MM.1S (cell line): Measurements from ENCODE around the gene FUT4.

Experiments
- DNase-seq: peaks from one replicate; pipeline ENCODE4 v3.0.0-alpha.2; 2015
- H2AFZ ChIP-seq: fragments of 300-600 bp; sonication (generic); 2 replicates; pipeline ENCODE4 v1.6.0; 2016; ENCODE audit warnings: antibody characterized with exemption, low read length
- H3F3A ChIP-seq: fragments of 300-600 bp; sonication (generic); 2 replicates; pipeline ENCODE4 v1.6.1; 2016; ENCODE audit warnings: mild to moderate bottlenecking, antibody characterized with exemption, low read length, moderate library complexity, mixed read lengths; ENCODE audit not compliant: insufficient read depth
- H3K27ac ChIP-seq: fragments of 300-600 bp; sonication (generic); 2 replicates; pipeline ENCODE4 v1.5.1; 2016; ENCODE audit warnings: mild to moderate bottlenecking, low read length
- H3K27me3 ChIP-seq: fragments of 300-600 bp; sonication (generic); replicated peaks from 2 replicates; pipeline ENCODE4 v1.6.0; 2016; ENCODE audit warnings: low read length; ENCODE audit not compliant: insufficient read depth
- H3K36me3 ChIP-seq: fragments of 300-600 bp; sonication (generic); replicated peaks from 2 replicates; pipeline ENCODE4 v1.6.1; 2016; ENCODE audit warnings: mild to moderate bottlenecking, low read length, mixed read lengths; ENCODE audit not compliant: insufficient read depth
- H3K4me1 ChIP-seq: fragments of 300-600 bp; sonication (generic); 2 replicates; pipeline ENCODE4 v1.6.1; 2016; ENCODE audit warnings: low read length, mixed read lengths
- H3K4me2 ChIP-seq: fragments of 300-600 bp; sonication (generic); 2 replicates; pipeline ENCODE4 v1.6.0; 2016; ENCODE audit warnings: low read depth, low read length
- H3K4me3 ChIP-seq: fragments of 300-600 bp; sonication (generic); 2 replicates; pipeline ENCODE4 v1.5.1; 2016; ENCODE audit warnings: low read length, mixed read lengths
- H3K79me2 ChIP-seq: fragments of 300-600 bp; sonication (generic); 2 replicates; pipeline ENCODE4 v1.6.1; 2016; ENCODE audit warnings: mixed run types, low read length, mixed read lengths
- H3K9ac ChIP-seq: fragments of 300-600 bp; sonication (generic); 2 replicates; pipeline ENCODE4 v1.6.1; 2016; ENCODE audit warnings: low read length, mixed read lengths
- H3K9me2 ChIP-seq: fragments of 300-600 bp; sonication (generic); replicated peaks from 2 replicates; pipeline ENCODE4 v1.6.1; 2016; ENCODE audit warnings: mild to moderate bottlenecking, low read length, mixed read lengths; ENCODE audit not compliant: insufficient read depth
- H3K9me3 ChIP-seq: fragments of 300-600 bp; sonication (generic); replicated peaks from 2 replicates; pipeline ENCODE4 v1.6.1; 2016; ENCODE audit warnings: mild to moderate bottlenecking, low read length, mixed read lengths; ENCODE audit not compliant: insufficient read depth
- H4K20me1 ChIP-seq: fragments of 300-600 bp; sonication (generic); 2 replicates; pipeline ENCODE4 v1.6.1; 2016; ENCODE audit warnings: mild to moderate bottlenecking, low read length, moderate library complexity, mixed read lengths; ENCODE audit not compliant: insufficient read depth
- EZH2 ChIP-seq: fragments of 300-600 bp; sonication (generic); optimal IDR thresholded peaks from 2 replicates; pipeline ENCODE3; 2017; ENCODE audit warnings: low read depth, mild to moderate bottlenecking, antibody characterized with exemption, low read length, mixed read lengths
- EZH2phosphoT487 ChIP-seq: fragments of 300-600 bp; sonication (generic); IDR thresholded peaks from 2 replicates; pipeline ENCODE4 v1.6.1; 2018; ENCODE audit warnings: antibody characterized with exemption, low read length
- TF ChIP-seq, protein P1 (sequence below): fragments of 300-600 bp; sonication (generic); IDR thresholded peaks from 2 replicates; pipeline ENCODE4 v1.5.1; 2016; ENCODE audit warnings: antibody characterized with exemption, low read length, mixed read lengths

FUT4 gene, protein sequence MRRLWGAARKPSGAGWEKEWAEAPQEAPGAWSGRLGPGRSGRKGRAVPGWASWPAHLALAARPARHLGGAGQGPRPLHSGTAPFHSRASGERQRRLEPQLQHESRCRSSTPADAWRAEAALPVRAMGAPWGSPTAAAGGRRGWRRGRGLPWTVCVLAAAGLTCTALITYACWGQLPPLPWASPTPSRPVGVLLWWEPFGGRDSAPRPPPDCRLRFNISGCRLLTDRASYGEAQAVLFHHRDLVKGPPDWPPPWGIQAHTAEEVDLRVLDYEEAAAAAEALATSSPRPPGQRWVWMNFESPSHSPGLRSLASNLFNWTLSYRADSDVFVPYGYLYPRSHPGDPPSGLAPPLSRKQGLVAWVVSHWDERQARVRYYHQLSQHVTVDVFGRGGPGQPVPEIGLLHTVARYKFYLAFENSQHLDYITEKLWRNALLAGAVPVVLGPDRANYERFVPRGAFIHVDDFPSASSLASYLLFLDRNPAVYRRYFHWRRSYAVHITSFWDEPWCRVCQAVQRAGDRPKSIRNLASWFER

DNA sequence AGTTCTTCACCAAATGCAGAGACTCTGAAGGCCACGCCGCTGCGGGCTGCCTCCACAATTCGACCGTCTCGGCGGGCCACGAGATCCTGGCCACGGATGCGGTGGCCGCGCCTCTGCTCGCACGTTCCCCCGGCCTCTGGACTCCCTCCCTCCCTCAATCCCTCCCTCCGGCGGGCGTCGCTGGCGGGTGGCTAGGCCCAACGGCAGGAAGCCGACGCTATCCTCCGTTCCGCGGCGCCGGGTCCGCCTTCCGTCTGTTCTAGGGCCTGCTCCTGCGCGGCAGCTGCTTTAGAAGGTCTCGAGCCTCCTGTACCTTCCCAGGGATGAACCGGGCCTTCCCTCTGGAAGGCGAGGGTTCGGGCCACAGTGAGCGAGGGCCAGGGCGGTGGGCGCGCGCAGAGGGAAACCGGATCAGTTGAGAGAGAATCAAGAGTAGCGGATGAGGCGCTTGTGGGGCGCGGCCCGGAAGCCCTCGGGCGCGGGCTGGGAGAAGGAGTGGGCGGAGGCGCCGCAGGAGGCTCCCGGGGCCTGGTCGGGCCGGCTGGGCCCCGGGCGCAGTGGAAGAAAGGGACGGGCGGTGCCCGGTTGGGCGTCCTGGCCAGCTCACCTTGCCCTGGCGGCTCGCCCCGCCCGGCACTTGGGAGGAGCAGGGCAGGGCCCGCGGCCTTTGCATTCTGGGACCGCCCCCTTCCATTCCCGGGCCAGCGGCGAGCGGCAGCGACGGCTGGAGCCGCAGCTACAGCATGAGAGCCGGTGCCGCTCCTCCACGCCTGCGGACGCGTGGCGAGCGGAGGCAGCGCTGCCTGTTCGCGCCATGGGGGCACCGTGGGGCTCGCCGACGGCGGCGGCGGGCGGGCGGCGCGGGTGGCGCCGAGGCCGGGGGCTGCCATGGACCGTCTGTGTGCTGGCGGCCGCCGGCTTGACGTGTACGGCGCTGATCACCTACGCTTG is at the start of gene FUT4:
Gene FUT4, plus strand, starts transcription at position 227 of the 951 bp plus-strand sequence. Its CDS starts 213 bp downstream, at position 440.
- Histone ChIP-seq H3K27me3 (no peaks in the 10 kb centered on the region), H3K9ac (peak within 1 kb of the TSS; percentile 91), H3K9me2 (no peaks in the 10 kb centered on the region), H3K4me1 (0 out of 2 replicates have a peak, but pooled peaks cover 4% of the 10 kb centered on the region), H3K36me3 (no peaks in the 10 kb centered on the region), H3F3A (peaks cover 10% of the 10 kb centered on the region), H2AFZ (peak within 1 kb of the TSS; percentile 99), H4K20me1 (no peaks in the 10 kb centered on the region), H3K4me3 (peak within 1 kb of the TSS; percentile 73), H3K4me2 (peak within 1 kb of the TSS; percentile 82), H3K27ac (peak within 1 kb of the TSS; percentile 92), H3K9me3 (no peaks in the 10 kb centered on the region), H3K79me2 (no peaks in the 10 kb centered on the region)
- peak; percentile 85 for DNase-seq
- TF ChIP-seq, protein P1, sequence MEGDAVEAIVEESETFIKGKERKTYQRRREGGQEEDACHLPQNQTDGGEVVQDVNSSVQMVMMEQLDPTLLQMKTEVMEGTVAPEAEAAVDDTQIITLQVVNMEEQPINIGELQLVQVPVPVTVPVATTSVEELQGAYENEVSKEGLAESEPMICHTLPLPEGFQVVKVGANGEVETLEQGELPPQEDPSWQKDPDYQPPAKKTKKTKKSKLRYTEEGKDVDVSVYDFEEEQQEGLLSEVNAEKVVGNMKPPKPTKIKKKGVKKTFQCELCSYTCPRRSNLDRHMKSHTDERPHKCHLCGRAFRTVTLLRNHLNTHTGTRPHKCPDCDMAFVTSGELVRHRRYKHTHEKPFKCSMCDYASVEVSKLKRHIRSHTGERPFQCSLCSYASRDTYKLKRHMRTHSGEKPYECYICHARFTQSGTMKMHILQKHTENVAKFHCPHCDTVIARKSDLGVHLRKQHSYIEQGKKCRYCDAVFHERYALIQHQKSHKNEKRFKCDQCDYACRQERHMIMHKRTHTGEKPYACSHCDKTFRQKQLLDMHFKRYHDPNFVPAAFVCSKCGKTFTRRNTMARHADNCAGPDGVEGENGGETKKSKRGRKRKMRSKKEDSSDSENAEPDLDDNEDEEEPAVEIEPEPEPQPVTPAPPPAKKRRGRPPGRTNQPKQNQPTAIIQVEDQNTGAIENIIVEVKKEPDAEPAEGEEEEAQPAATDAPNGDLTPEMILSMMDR: no peak
- TF ChIP-seq EZH2phosphoT487 (no peak), EZH2 (no peak)

DNA sequence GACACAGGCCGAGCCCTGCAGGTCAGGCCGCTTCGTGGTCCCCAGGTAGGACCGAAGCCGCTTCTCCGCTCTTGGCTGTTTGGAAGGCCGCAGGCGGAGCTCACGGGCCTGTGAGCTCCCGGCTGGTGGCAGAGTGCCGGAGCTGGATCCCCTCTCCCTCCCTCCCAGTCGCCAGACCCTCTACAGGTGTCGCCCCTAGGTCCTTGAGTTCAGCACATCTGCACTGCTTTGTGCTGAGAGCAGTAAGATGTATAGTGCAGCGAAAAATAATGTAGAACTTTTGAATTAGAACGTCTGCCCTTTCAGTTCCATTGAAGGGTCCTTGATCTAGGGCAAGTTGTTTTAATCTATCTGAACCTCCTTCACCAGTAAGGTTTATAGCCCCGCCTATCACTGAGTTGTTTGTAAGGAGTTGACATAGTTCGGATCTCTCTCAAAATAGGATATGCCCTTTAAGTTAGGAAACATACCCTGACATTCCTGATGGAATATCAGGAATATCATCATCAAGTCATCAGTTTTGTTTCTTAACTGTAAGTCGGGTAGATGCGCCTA is 49.5 kb upstream of the FUT4 start:
- Histone ChIP-seq H3K4me1 (peaks cover 12% of the 10 kb centered on the region; the same call in 1 of the 2 replicates), H3K79me2 (peaks cover 55% of the 10 kb centered on the region), H3K4me2 (peak overlapping the region; percentile 60), H3K36me3 (peaks cover 3% of the 10 kb centered on the region; the same call in 1 of the 2 replicates), H3K27ac (peak overlapping the region; percentile 70; the same call in 1 of the 2 replicates), H3K27me3 (no peaks in the 10 kb centered on the region), H2AFZ (peak overlapping the region; percentile 64), H4K20me1 (no peaks in the 10 kb centered on the region), H3F3A (no peaks in the 10 kb centered on the region), H3K4me3 (peak overlapping the region; percentile 81), H3K9me3 (no peaks in the 10 kb centered on the region), H3K9me2 (no peaks in the 10 kb centered on the region), H3K9ac (peak overlapping the region; percentile 95)
- TF ChIP-seq, protein P1: no peak
- TF ChIP-seq EZH2phosphoT487 (no peak), EZH2 (no peak)
- no peak for DNase-seq

DNA sequence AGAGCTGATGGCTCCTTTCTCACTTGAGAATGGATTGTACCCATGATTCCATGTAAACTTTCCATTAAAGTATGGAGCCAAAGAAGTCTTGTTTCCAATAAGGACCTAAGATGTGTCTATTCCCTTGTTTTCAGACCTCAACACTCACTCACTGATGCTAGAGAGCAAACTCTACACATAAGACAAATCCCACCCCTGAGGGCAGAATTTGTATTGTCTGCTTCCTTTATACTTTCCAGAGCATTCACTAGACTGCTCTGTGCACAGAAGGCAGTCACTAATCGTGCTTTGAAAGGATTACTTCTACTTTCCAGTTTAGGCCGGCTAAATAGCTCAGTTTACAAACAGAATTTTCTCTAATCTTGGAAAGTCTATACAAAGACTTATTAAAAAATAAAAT is 43.5 kb upstream of the FUT4 start:
- no peak overlapping the region for H3K4me3 ChIP-seq
- no peaks in the 10 kb centered on the region for H4K20me1 ChIP-seq
- H3K4me2 ChIP-seq: no peak overlapping the region
- H3K9me2 ChIP-seq: no peaks in the 10 kb centered on the region
- no peaks in the 10 kb centered on the region for H3K4me1 ChIP-seq
- no peaks in the 10 kb centered on the region for H3K27me3 ChIP-seq
- no peaks in the 10 kb centered on the region for H3F3A ChIP-seq
- H3K36me3 ChIP-seq: no peaks in the 10 kb centered on the region; the same call in 1 of the 2 replicates
- TF ChIP-seq EZH2 (no peak), EZH2phosphoT487 (no peak)
- TF ChIP-seq, protein P1: no peak
- no peak overlapping the region for H3K27ac ChIP-seq
- no peak for DNase-seq
- no peak overlapping the region for H2AFZ ChIP-seq
- H3K9ac ChIP-seq: no peak overlapping the region
- H3K9me3 ChIP-seq: no peaks in the 10 kb centered on the region
- H3K79me2 ChIP-seq: peaks cover 8% of the 10 kb centered on the region
